HepG2 (cell line): ENCODE data around the gene C1orf35. TPM values are rescaled to one million over a fixed set of nuclear protein-coding genes. Genes with fewer than 3 reads are reported as not detected.
A peak's percentile ranks its signal among the peaks of the same experiment; 100 is the strongest.

Source experiments
- CBX2 ChIP-seq, 2 experiments: fragments of 200-600 bp in 1 of 2; sonication (generic); formaldehyde crosslinking in 1 of 2; IDR thresholded peaks; 2 replicates each; pipeline versions ENCODE4 v1.7.0 to v1.8.1; 2018 to 2022; ENCODE audit warnings: low read depth in 2 of 2, low read length in 1 of 2, mild to moderate bottlenecking in 1 of 2, missing genetic modification reagents in 1 of 2
- CTCF ChIP-seq: sonication (generic); formaldehyde crosslinking; IDR thresholded peaks from 2 replicates; pipeline ENCODE4 v1.5.0; 2020; ENCODE audit warnings: mild to moderate bottlenecking, missing genetic modification reagents, moderate library complexity
- ELF1 ChIP-seq: sonication (generic); formaldehyde crosslinking; IDR thresholded peaks from 2 replicates; pipeline ENCODE4 v1.4.0; 2020; ENCODE audit warnings: missing genetic modification reagents
- ERF ChIP-seq: IDR thresholded peaks from 2 replicates; pipeline ENCODE4 v1.6.1; 2018; ENCODE audit warnings: missing biosample characterization, missing genetic modification reagents
- HMGXB4 ChIP-seq, 2 experiments: sonication (generic) in 1 of 2; formaldehyde crosslinking in 1 of 2; IDR thresholded peaks; 2 replicates each; pipeline versions ENCODE4 v1.4.0 to v1.6.1; 2018 to 2020; ENCODE audit warnings: missing genetic modification reagents in 2 of 2, borderline replicate concordance in 1 of 2, low read depth in 1 of 2, mild to moderate bottlenecking in 1 of 2, missing biosample characterization in 1 of 2
- ISL2 ChIP-seq: sonication (generic); formaldehyde crosslinking; IDR thresholded peaks from 2 replicates; pipeline ENCODE4 v1.5.0; 2020; ENCODE audit warnings: missing genetic modification reagents
- KLF16 ChIP-seq, 2 experiments: sonication (generic) in 1 of 2; formaldehyde crosslinking in 1 of 2; IDR thresholded peaks; 2 replicates each; pipeline versions ENCODE4 v1.6.1 to v1.8.0; 2016 to 2023; ENCODE audit warnings: missing genetic modification reagents in 2 of 2, missing compliant biosample characterization in 1 of 2
- MXI1 ChIP-seq: IDR thresholded peaks from 3 replicates; pipeline ENCODE4 v1.6.1; 2012; ENCODE audit warnings: low read depth, low read length, inconsistent platforms, borderline replicate concordance
- ONECUT2 ChIP-seq: sonication (generic); formaldehyde crosslinking; IDR thresholded peaks from 2 replicates; pipeline ENCODE4 v1.4.0; 2020; ENCODE audit warnings: missing genetic modification reagents
- XRCC5 ChIP-seq: fragments of 200-400 bp; formaldehyde crosslinking; optimal IDR thresholded peaks from 2 replicates; pipeline ENCODE3; 2017; ENCODE audit warnings: mild to moderate bottlenecking, low read length
- YY1 ChIP-seq: IDR thresholded peaks from 2 replicates; pipeline ENCODE4 v1.6.1; 2011; ENCODE audit warnings: low read length, low read depth, moderate library complexity, mild to moderate bottlenecking; ENCODE audit not compliant: insufficient read depth, insufficient replicate concordance
- ZFY ChIP-seq: sonication (generic); formaldehyde crosslinking; IDR thresholded peaks from 2 replicates; pipeline ENCODE4 v1.4.0; 2020; ENCODE audit warnings: missing genetic modification reagents
- polyA plus RNA-seq, 8 experiments: library from polyadenylated mRNA; depleted of rRNA in 3 of 8; stranded (reverse) in 7 of 8; unstranded in 1 of 8; fragments of >200 nt; fragmentation: Illumina TruSeq in 4 of 8; extraction: Trizol in 4 of 8; gene quantifications; 2 replicates each; pipeline versions ENCODE4 v1.2.1 to v1.2.3, GENCODE V29; 2011 to 2016; ENCODE audit warnings: low read depth in 4 of 8, missing spikeins in 1 of 8, mixed read lengths in 1 of 8; ENCODE audit not compliant: insufficient read depth in 1 of 8
- total RNA-seq, 5 experiments: library from RNA; depleted of rRNA; stranded (reverse); fragments of >200 nt; fragmentation: Illumina TruSeq; extraction: Trizol; gene quantifications; 2 replicates each; pipeline ENCODE4 v1.2.3, GENCODE V29; 2016; ENCODE audit warnings: low read depth in 1 of 5
- TF ChIP-seq, protein P1 (sequence below): sonication (generic); formaldehyde crosslinking; IDR thresholded peaks from 2 replicates; pipeline ENCODE4 v1.8.0; 2022; ENCODE audit warnings: mild to moderate bottlenecking, missing genetic modification reagents, borderline replicate concordance
- TF ChIP-seq, protein P2 (sequence below): sonication (generic); formaldehyde crosslinking; IDR thresholded peaks from 2 replicates; pipeline ENCODE4 v1.5.0; 2020; ENCODE audit warnings: missing genetic modification reagents
- TF ChIP-seq, protein P3 (sequence below): sonication (generic); formaldehyde crosslinking; IDR thresholded peaks from 2 replicates; pipeline ENCODE4 v1.4.0; 2020; ENCODE audit warnings: missing genetic modification reagents

C1orf35 gene
- total and polyA plus RNA-seq, 2 of the 13 experiments (the other 11 are each of a cell fraction or from before 2014, with no cell fraction given) = 8.1 to 19.3 TPM

GRCh38 chr1:228101994-228102790, 933 bp downstream of the C1orf35 start (continued):
- TF ChIP-seq, protein P1, sequence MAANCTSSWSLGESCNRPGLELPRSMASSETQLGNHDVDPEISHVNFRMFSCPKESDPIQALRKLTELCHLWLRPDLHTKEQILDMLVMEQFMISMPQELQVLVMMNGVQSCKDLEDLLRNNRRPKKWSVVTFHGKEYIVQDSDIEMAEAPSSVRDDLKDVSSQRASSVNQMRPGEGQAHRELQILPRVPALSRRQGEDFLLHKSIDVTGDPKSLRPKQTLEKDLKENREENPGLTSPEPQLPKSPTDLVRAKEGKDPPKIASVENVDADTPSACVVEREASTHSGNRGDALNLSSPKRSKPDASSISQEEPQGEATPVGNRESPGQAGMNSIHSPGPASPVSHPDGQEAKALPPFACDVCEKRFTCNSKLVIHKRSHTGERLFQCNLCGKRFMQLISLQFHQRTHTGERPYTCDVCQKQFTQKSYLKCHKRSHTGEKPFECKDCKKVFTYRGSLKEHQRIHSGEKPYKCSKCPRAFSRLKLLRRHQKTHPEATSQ = no peak
- TF ChIP-seq KLF16 (CRISPR knock-in tag; IDR thresholded peaks at IDR 0.05) (0 out of 4 replicates have a peak, but pooled peaks of 1 of the 2 experiments have one; percentile 8), CBX2 (IDR thresholded peaks at IDR 0.05; ENCODE audit: low read depth, low read length) (no peak), CBX2 (CRISPR knock-in tag; IDR thresholded peaks at IDR 0.05; ENCODE audit: low read depth) (no peak), ELF1 (CRISPR knock-in tag) (no peak), ISL2 (CRISPR knock-in tag) (0 out of 2 replicates have a peak, but pooled peaks have one; percentile 29), HMGXB4 (CRISPR knock-in tag; IDR thresholded peaks at IDR 0.05; ENCODE audit: borderline replicate concordance in 1 of 2, low read depth in 1 of 2) (peak in 1 of 2 experiments; percentile 81; a peak in 2 of 4 replicates), ZFY (CRISPR knock-in tag) (no peak), ONECUT2 (CRISPR knock-in tag) (no peak), YY1 (peak; percentile 46), CTCF (CRISPR knock-in tag) (peak; percentile 75), ERF (no peak), MXI1 (0 out of 3 replicates have a peak, but pooled peaks have one; percentile 11), XRCC5 (peak; percentile 20)
- TF ChIP-seq, protein P2, sequence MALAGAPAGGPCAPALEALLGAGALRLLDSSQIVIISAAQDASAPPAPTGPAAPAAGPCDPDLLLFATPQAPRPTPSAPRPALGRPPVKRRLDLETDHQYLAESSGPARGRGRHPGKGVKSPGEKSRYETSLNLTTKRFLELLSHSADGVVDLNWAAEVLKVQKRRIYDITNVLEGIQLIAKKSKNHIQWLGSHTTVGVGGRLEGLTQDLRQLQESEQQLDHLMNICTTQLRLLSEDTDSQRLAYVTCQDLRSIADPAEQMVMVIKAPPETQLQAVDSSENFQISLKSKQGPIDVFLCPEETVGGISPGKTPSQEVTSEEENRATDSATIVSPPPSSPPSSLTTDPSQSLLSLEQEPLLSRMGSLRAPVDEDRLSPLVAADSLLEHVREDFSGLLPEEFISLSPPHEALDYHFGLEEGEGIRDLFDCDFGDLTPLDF = no peak
- TF ChIP-seq, protein P3, sequence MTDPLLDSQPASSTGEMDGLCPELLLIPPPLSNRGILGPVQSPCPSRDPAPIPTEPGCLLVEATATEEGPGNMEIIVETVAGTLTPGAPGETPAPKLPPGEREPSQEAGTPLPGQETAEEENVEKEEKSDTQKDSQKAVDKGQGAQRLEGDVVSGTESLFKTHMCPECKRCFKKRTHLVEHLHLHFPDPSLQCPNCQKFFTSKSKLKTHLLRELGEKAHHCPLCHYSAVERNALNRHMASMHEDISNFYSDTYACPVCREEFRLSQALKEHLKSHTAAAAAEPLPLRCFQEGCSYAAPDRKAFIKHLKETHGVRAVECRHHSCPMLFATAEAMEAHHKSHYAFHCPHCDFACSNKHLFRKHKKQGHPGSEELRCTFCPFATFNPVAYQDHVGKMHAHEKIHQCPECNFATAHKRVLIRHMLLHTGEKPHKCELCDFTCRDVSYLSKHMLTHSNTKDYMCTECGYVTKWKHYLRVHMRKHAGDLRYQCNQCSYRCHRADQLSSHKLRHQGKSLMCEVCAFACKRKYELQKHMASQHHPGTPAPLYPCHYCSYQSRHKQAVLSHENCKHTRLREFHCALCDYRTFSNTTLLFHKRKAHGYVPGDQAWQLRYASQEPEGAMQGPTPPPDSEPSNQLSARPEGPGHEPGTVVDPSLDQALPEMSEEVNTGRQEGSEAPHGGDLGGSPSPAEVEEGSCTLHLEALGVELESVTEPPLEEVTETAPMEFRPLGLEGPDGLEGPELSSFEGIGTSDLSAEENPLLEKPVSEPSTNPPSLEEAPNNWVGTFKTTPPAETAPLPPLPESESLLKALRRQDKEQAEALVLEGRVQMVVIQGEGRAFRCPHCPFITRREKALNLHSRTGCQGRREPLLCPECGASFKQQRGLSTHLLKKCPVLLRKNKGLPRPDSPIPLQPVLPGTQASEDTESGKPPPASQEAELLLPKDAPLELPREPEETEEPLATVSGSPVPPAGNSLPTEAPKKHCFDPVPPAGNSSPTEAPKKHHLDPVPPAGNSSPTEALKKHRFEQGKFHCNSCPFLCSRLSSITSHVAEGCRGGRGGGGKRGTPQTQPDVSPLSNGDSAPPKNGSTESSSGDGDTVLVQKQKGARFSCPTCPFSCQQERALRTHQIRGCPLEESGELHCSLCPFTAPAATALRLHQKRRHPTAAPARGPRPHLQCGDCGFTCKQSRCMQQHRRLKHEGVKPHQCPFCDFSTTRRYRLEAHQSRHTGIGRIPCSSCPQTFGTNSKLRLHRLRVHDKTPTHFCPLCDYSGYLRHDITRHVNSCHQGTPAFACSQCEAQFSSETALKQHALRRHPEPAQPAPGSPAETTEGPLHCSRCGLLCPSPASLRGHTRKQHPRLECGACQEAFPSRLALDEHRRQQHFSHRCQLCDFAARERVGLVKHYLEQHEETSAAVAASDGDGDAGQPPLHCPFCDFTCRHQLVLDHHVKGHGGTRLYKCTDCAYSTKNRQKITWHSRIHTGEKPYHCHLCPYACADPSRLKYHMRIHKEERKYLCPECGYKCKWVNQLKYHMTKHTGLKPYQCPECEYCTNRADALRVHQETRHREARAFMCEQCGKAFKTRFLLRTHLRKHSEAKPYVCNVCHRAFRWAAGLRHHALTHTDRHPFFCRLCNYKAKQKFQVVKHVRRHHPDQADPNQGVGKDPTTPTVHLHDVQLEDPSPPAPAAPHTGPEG (CRISPR knock-in tag) = no peak
